Stomach smooth muscle (tissue), 2 donors: ENCODE data around the gene SELENOK.

Experiments used
- H3K27ac ChIP-seq: one replicate; pipeline ENCODE4 v1.7.0; 2013; ENCODE audit warnings: mild to moderate bottlenecking, low read length, inconsistent platforms
- H3K27me3 ChIP-seq, 2 donors: one replicate each; pipeline ENCODE4 v1.7.0; 2013; ENCODE audit warnings: low read length in 2 of 2; ENCODE audit not compliant: insufficient read depth in 2 of 2, control insufficient read depth in 1 of 2
- H3K36me3 ChIP-seq, 2 donors: one replicate each; pipeline ENCODE4 v1.7.0; 2013; ENCODE audit warnings: low read length in 2 of 2; ENCODE audit not compliant: control insufficient read depth in 2 of 2, insufficient read depth in 2 of 2
- H3K4me1 ChIP-seq: one replicate; pipeline ENCODE4 v1.7.0; 2013; ENCODE audit warnings: low read length; ENCODE audit not compliant: control insufficient read depth, insufficient read depth
- H3K4me3 ChIP-seq, 2 donors: one replicate each; pipeline ENCODE4 v1.7.0; 2013; ENCODE audit warnings: low read length in 2 of 2
- H3K9ac ChIP-seq, 2 donors: one replicate each; pipeline ENCODE4 v1.7.0; 2013; ENCODE audit warnings: low read length in 2 of 2, mild to moderate bottlenecking in 1 of 2
- H3K9me3 ChIP-seq, 2 donors: one replicate each; pipeline ENCODE4 v1.7.0; 2013; ENCODE audit warnings: low read length in 2 of 2; ENCODE audit not compliant: control insufficient read depth in 2 of 2
- donor health status: healthy.
- donor health status: Pancreatic carcinoma.

Gene SELENOK

GRCh38 chr3:53884623-53885022 is 7.0 kb downstream of the SELENOK start:
- Histone ChIP-seq H3K4me3 (no peak overlapping the region), H3K27me3 (no peaks in the 10 kb centered on the region), H3K27ac (no peak overlapping the region), H3K36me3 (peaks cover 16 to 19% of the 10 kb centered on the region in 2 donors), H3K9me3 (no peaks in the 10 kb centered on the region), H3K9ac (no peak overlapping the region), H3K4me1 (peaks cover 8% of the 10 kb centered on the region)

- no peak overlapping the region for H3K27ac ChIP-seq
- no peaks in the 10 kb centered on the region for H3K27me3 ChIP-seq
- no peak overlapping the region for H3K9ac ChIP-seq
- peaks cover 22% of the 10 kb centered on the region in 2 donors for H3K36me3 ChIP-seq
- no peaks in the 10 kb centered on the region for H3K9me3 ChIP-seq
- no peak overlapping the region for H3K4me3 ChIP-seq
- H3K4me1 ChIP-seq = peaks cover 8% of the 10 kb centered on the region
Observed at GRCh38 chr3:53883008-53883407, 8.7 kb downstream of the SELENOK start.

- H3K4me3 ChIP-seq = peak within 1 kb of the TSS; percentile 88 to 91
- H3K4me1 ChIP-seq = peaks cover 8% of the 10 kb centered on the region
- H3K9me3 ChIP-seq = no peaks in the 10 kb centered on the region
- H3K36me3 ChIP-seq = peaks cover 29% of the 10 kb centered on the region in 2 donors
- no peaks in the 10 kb centered on the region for H3K27me3 ChIP-seq
- peak within 1 kb of the TSS; percentile 71 to 78 for H3K9ac ChIP-seq
- H3K27ac ChIP-seq = peak within 1 kb of the TSS; percentile 69
Observed at GRCh38 chr3:53881691-53882593, 9.7 kb downstream of the SELENOK start, which contains the start of gene ACTR8. TSS of gene ACTR8 (minus strand) at chr3:53882152. CDS start at chr3:53882101, 51 bp downstream.

GRCh38 chr3:53880396-53881345 is 11.0 kb downstream of the SELENOK start:
- H3K4me3 ChIP-seq = peak overlapping the region; percentile 88 to 91
- H3K36me3 ChIP-seq = peaks cover 28 to 30% of the 10 kb centered on the region in 2 donors
- no peak overlapping the region for H3K27ac ChIP-seq

GRCh38 chr3:53865732-53866499 is 25.7 kb downstream of the SELENOK start:
- Histone ChIP-seq H3K4me3 (no peak overlapping the region), H3K27me3 (no peaks in the 10 kb centered on the region), H3K36me3 (peaks cover 30 to 45% of the 10 kb centered on the region in 2 donors)

More at GRCh38 chr3:53880396-53881345, 11.0 kb downstream of the SELENOK start:
- H3K27me3 ChIP-seq = no peaks in the 10 kb centered on the region
- peak overlapping the region; percentile 3 to 71 for H3K9ac ChIP-seq
- H3K4me1 ChIP-seq = peaks cover 8% of the 10 kb centered on the region
- no peaks in the 10 kb centered on the region for H3K9me3 ChIP-seq

GRCh38 chr3:53863145-53863544 is 28.5 kb downstream of the SELENOK start:
- Histone ChIP-seq H3K4me1 (no peaks in the 10 kb centered on the region), H3K9ac (no peak overlapping the region), H3K4me3 (no peak overlapping the region), H3K27me3 (no peaks in the 10 kb centered on the region), H3K36me3 (peaks cover 19 to 28% of the 10 kb centered on the region in 2 donors), H3K27ac (no peak overlapping the region), H3K9me3 (no peaks in the 10 kb centered on the region)

More at GRCh38 chr3:53865732-53866499, 25.7 kb downstream of the SELENOK start:
- H3K9ac ChIP-seq = no peak overlapping the region
- H3K27ac ChIP-seq = no peak overlapping the region
- no peaks in the 10 kb centered on the region for H3K9me3 ChIP-seq
- H3K4me1 ChIP-seq = no peaks in the 10 kb centered on the region

- Histone ChIP-seq H3K4me3 (no peak overlapping the region), H3K9me3 (no peaks in the 10 kb centered on the region), H3K27ac (no peak overlapping the region), H3K27me3 (no peaks in the 10 kb centered on the region), H3K9ac (no peak overlapping the region), H3K4me1 (no peaks in the 10 kb centered on the region), H3K36me3 (peaks cover 19 to 27% of the 10 kb centered on the region in 2 donors)
Observed at GRCh38 chr3:53862241-53862640, 29.4 kb downstream of the SELENOK start.

- Histone ChIP-seq H3K36me3 (peaks cover 19 to 27% of the 10 kb centered on the region in 2 donors), H3K4me3 (no peak overlapping the region)
Observed at GRCh38 chr3:53860196-53860595, 31.5 kb downstream of the SELENOK start.

GRCh38 chr3:53859178-53859577 is 32.5 kb downstream of the SELENOK start:
- no peak overlapping the region for H3K4me3 ChIP-seq
- H3K36me3 ChIP-seq = peaks cover 16 to 19% of the 10 kb centered on the region in 2 donors
- H3K9ac ChIP-seq = no peak overlapping the region
- H3K4me1 ChIP-seq = no peaks in the 10 kb centered on the region
- no peaks in the 10 kb centered on the region for H3K9me3 ChIP-seq
- H3K27me3 ChIP-seq = no peaks in the 10 kb centered on the region
- no peak overlapping the region for H3K27ac ChIP-seq

More at GRCh38 chr3:53860196-53860595, 31.5 kb downstream of the SELENOK start:
- Histone ChIP-seq H3K27ac (no peak overlapping the region), H3K4me1 (no peaks in the 10 kb centered on the region), H3K27me3 (no peaks in the 10 kb centered on the region), H3K9me3 (no peaks in the 10 kb centered on the region), H3K9ac (no peak overlapping the region)
